HG02973 (cell line): ENCODE data around the gene LRRC75B.
"Not testable (repeated sequence)": the region's sequence is repeated elsewhere in the genome, so short reads cannot be mapped to it uniquely, and the experiment has no call there.

Source experiments
- ATAC-seq: cut with Tn5 transposase; IDR thresholded peaks from one replicate; pipeline ENCODE4 v1.9.1; 2021; ENCODE audit warnings: moderate library complexity; ENCODE audit not compliant: unreplicated experiment

LRRC75B gene

GRCh38 chr22:24592851-24593558, at the start of gene LRRC75B:
Gene LRRC75B, minus strand, starts transcription at chr22:24593073. Its CDS starts 34 bp downstream, at chr22:24593039.
- no peak for ATAC-seq

GRCh38 chr22:24642307-24642706, 49.4 kb upstream of the LRRC75B start:
- not testable (repeated sequence) for ATAC-seq

DNA sequence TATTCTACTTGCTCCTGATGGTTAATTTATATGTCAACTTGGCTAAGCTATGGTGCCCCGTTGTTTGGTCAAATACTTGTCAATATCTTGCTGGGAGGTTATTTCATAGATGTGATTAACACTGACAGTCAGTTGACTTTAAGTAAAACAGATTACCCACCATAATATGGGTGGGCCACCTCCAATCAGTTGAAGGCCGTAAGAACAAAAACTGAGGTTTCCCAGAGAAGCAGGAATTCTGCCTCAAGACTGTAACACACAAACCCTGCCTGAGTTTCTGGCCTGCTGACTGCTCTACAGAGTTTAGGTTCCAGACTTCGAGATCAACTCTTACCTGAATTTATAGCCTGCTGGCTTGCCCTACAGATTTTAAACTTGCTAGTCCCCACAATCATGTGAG, 43.6 kb upstream of the LRRC75B start:
- not testable (repeated sequence) for ATAC-seq

DNA sequence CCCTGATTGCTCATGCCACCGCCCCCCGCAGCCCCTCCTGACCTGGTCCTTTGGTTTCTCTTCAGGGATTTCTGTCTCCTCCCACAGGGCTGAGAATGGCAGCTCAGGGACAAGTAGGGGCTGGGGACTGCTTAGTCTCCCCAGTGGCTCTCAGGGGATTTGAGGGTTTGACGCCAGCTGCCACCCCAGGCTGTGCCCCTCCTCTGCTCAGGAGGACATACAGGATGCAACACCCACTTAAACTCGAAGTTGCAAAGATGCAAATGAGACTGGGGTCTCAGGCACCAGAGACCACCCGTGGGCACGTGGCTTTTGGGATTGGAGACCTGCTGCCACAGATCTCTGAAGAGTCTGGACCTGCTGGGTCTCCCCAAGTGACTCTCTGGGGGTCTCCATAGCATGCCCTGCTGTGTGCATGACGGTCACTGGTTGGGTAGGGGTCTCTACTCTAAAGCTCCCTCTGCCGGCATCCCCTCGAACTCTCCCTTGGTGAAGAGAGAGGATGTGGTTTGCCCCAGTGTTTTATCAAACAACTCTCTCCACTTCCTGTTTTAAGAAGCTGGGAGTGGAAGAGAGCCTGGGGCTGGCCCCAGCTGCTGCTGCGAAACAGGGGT, 42.0 kb upstream of the LRRC75B start:
- ATAC-seq: not testable (repeated sequence)

DNA sequence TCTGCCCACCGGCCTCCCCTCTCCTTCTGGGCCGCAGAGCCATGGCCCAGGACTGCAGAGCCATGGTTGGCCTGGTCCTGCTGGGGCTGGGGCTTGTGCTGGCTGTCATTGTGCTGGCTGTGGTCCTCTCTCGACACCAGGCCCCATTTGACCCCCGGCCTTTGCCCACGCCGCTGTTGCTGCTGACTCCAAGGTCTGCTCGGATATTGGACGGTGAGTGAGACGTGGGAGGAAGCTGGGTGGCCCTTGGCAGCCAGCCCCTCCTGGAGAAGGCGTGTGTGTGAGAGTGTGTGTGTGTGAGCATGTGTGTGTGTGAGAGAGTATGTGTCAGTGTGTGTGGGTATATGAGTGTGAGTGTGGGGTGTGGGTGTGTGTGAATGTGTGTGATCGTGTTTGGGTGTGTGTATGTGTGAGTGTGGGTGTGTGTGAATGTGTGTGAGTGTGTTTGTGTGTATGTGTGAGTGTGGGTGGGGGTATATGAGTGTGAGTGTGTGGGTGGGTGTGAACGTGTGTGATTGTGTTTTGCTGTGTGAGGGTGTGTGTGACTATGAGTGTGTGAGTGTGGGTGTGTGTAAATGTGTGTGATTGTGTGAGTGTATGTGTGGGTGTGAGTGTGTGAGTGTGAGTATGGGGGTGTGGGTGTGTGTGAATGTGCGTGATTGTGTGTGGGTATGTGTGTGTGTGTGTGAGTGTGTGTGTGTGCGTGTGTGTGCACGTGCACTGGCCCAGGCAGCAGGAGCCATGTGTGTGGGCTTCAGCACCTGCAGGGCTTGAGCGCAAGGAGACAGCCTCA, 40.6 kb upstream of the LRRC75B start:
- ATAC-seq: not testable (repeated sequence)

- not testable (repeated sequence) for ATAC-seq
These were observed 39.8 kb upstream of the LRRC75B start for GRCh38 chr22:24632642-24633041.

GRCh38 chr22:24631430-24632122, 38.7 kb upstream of the LRRC75B start:
- not testable (repeated sequence) for ATAC-seq

- ATAC-seq: not testable (repeated sequence)
These were observed 38.0 kb upstream of the LRRC75B start for GRCh38 chr22:24630812-24631427.

- ATAC-seq: not testable (repeated sequence)
These were observed 36.2 kb upstream of the LRRC75B start for GRCh38 chr22:24629069-24629468.

GRCh38 chr22:24627911-24628310, 35.0 kb upstream of the LRRC75B start:
- not testable (repeated sequence) for ATAC-seq

DNA sequence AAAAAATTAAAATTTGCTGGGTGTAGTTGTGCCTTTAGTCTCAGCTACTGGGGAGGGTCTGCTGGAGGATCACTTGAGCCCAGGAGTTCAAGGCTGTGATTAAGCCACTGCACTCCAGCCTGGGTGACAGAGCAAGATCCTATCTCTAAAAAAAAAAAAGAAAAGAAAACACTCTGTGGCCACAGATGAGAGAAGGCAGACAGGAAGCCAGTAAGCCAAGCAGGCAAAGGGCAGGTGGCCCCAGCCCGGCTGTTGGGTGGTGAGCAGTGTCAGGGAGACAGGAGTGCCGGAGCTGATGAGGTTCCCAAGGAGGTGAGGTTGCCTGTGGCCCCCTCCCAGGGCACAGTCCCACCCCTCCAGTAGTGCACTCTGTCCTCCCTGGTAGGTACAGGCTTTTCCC, 29.7 kb upstream of the LRRC75B start:
- not testable (repeated sequence) for ATAC-seq

GRCh38 chr22:24621244-24621643, 28.4 kb upstream of the LRRC75B start:
- not testable (repeated sequence) for ATAC-seq

- not testable (repeated sequence) for ATAC-seq
These were observed 21.9 kb upstream of the LRRC75B start for GRCh38 chr22:24614794-24615193.

DNA sequence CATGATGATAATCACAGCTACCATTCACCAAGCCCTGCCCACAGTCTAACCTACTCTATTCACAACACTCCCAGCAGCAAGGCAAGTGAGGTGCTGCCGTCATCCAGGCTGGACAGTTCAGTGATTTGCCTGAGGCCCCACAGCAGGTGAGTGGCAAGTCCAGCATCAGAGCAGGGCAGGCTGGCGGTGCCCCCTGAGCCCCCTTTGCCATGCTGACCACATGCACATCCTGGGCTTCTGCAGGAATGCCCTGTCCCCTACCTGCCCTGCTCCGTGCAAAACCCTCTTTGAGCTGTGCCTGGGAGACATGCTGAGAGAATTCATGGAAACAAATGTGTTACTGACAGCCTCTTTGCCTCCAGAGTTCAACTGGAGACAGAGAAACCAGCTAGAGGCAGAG, 17.0 kb upstream of the LRRC75B start:
- ATAC-seq: not testable (repeated sequence)

GRCh38 chr22:24608327-24608726, 15.5 kb upstream of the LRRC75B start:
- not testable (repeated sequence) for ATAC-seq

DNA sequence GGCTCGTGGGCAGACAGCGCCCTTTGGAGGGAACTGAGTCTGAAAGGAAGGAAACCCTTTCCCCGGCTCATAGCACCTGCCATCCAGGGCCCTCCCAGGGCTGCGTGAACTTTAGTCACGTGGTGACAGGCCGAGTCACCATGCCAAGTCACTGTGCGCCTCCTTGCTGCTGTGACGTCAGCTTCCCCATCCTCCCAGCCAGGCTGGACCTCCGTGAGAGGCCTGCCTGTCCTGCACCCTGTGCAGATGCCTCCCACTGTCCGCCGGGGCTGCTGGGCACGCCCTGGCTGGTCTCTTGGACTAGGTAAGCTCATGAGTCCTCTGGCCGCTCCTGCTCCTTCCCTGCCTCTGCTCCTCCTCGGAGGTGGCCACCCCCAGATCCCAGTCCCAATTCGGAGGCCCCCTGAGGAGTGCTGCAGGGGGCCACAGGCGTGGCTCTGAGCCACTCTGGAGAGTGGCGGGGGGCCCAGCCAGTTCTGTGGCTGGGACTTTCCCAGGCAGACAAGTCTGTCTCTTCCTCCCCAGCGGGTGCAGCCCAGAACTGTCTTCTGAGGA, 14.6 kb upstream of the LRRC75B start:
- ATAC-seq: not testable (repeated sequence)

GRCh38 chr22:24606340-24606739, 13.5 kb upstream of the LRRC75B start:
- not testable (repeated sequence) for ATAC-seq

GRCh38 chr22:24603770-24604629, 11.1 kb upstream of the LRRC75B start:
- ATAC-seq: not testable (repeated sequence)
